ENCODE results near the gene KLF7.
A peak's percentile ranks its signal among the peaks of the same experiment; 100 is the strongest.

KLF7 gene
- long read RNA-seq, donor 1, full-length matches to known transcripts: 2 of 2 reads
- long read RNA-seq, donor 1, partial matches to known transcripts: 0 of 2 reads
- long read RNA-seq, donor 1, other reads (novel, unspliced or antisense): 0 of 2 reads
- long read RNA-seq, donor 2, full-length matches to known transcripts: 1 of 1 reads
- long read RNA-seq, donor 2, partial matches to known transcripts: 0 of 1 reads
- long read RNA-seq, donor 2, other reads (novel, unspliced or antisense): 0 of 1 reads
- long read RNA-seq, donor 3, full-length matches to known transcripts: 4 of 4 reads
- long read RNA-seq, donor 3, partial matches to known transcripts: 0 of 4 reads
- long read RNA-seq, donor 3, other reads (novel, unspliced or antisense): 0 of 4 reads
- long read RNA-seq, donor 4, full-length matches to known transcripts: 2 of 7 reads
- long read RNA-seq, donor 4, partial matches to known transcripts: 5 of 7 reads
- long read RNA-seq, donor 4, other reads (novel, unspliced or antisense): 0 of 7 reads
- long read RNA-seq, donor 5, full-length matches to known transcripts: 2 of 2 reads
- long read RNA-seq, donor 5, partial matches to known transcripts: 0 of 2 reads
- long read RNA-seq, donor 5, other reads (novel, unspliced or antisense): 0 of 2 reads
- long read RNA-seq, donor 6, full-length matches to known transcripts: 4 of 4 reads
- long read RNA-seq, donor 6, partial matches to known transcripts: 0 of 4 reads
- long read RNA-seq, donor 6, other reads (novel, unspliced or antisense): 0 of 4 reads
- long read RNA-seq, donor 7, full-length matches to known transcripts: 6 of 11 reads
- long read RNA-seq, donor 7, partial matches to known transcripts: 5 of 11 reads
- long read RNA-seq, donor 7, other reads (novel, unspliced or antisense): 0 of 11 reads
- long read RNA-seq, donor 8: 0 reads

GRCh38 chr2:207165121-207166038 is at the start of gene KLF7:
Gene KLF7 (minus strand): TSS chr2:207165948. CDS start chr2:207165568, 380 bp downstream.
- peak; percentile 86 for DNase-seq

- DNase-seq: no peak
Measured at GRCh38 chr2:207215308-207215707, 49.6 kb upstream of the KLF7 start.

GRCh38 chr2:207214446-207214845 is 48.7 kb upstream of the KLF7 start:
- DNase-seq: no peak

- DNase-seq: no peak
Measured at GRCh38 chr2:207206011-207206410, 40.3 kb upstream of the KLF7 start.

- no peak for DNase-seq
Measured at GRCh38 chr2:207205173-207205957, 39.6 kb upstream of the KLF7 start.

GRCh38 chr2:207203056-207203455 is 37.3 kb upstream of the KLF7 start:
- DNase-seq: no peak

- DNase-seq: no peak
Measured at GRCh38 chr2:207202645-207203044, 36.9 kb upstream of the KLF7 start.

GRCh38 chr2:207201416-207201815 is 35.7 kb upstream of the KLF7 start:
- no peak for DNase-seq

- no peak for DNase-seq
Measured at GRCh38 chr2:207200136-207200535, 34.4 kb upstream of the KLF7 start.

GRCh38 chr2:207194028-207194427 is 28.3 kb upstream of the KLF7 start:
- DNase-seq: no peak

- DNase-seq: no peak
Measured at GRCh38 chr2:207188626-207189419, 23.1 kb upstream of the KLF7 start.

- no peak for DNase-seq
Measured at GRCh38 chr2:207185372-207185771, 19.6 kb upstream of the KLF7 start.

- DNase-seq: no peak
Measured at GRCh38 chr2:207184768-207185167, 19.0 kb upstream of the KLF7 start.

- no peak for DNase-seq
Measured at GRCh38 chr2:207184348-207184747, 18.6 kb upstream of the KLF7 start.

- DNase-seq: no peak
Measured at GRCh38 chr2:207183506-207183905, 17.8 kb upstream of the KLF7 start.

- DNase-seq: no peak
Measured at GRCh38 chr2:207182911-207183310, 17.2 kb upstream of the KLF7 start.

GRCh38 chr2:207181526-207182274 is 16.0 kb upstream of the KLF7 start:
- DNase-seq: no peak

GRCh38 chr2:207180741-207181140 is 15.0 kb upstream of the KLF7 start:
- no peak for DNase-seq

- DNase-seq: no peak
Measured at GRCh38 chr2:207176247-207176646, 10.5 kb upstream of the KLF7 start.

GRCh38 chr2:207173641-207174040 is 7.9 kb upstream of the KLF7 start:
- no peak for DNase-seq

Data from right kidney (tissue), 9 donors.